CD14-positive monocyte (primary cell): ENCODE results near the gene KREMEN1. TPM values are rescaled to one million over a fixed set of nuclear protein-coding genes. Genes with fewer than 3 reads are reported as not detected.
A peak's percentile ranks its signal among the peaks of the same experiment; 100 is the strongest.

ENCODE experiments used
- DNase-seq, 3 donors: peaks; one replicate each; pipeline ENCODE4 v3.0.0-alpha.2; 2011 to 2022
- H2AFZ ChIP-seq: 2 replicates; pipeline ENCODE4 v1.6.0; 2012; ENCODE audit warnings: mild to moderate bottlenecking, low read depth, low read length, inconsistent platforms; ENCODE audit not compliant: insufficient read depth, poor library complexity, severe bottlenecking
- H3K27ac ChIP-seq, 2 donors: 1 replicate in 1 of 2; 2 replicates in 1 of 2; pipeline ENCODE4 v1.5.1; 2012 to 2013; ENCODE audit warnings: low read length in 2 of 2, control low read depth in 1 of 2, inconsistent platforms in 1 of 2, low read depth in 1 of 2, mild to moderate bottlenecking in 1 of 2
- H3K27me3 ChIP-seq, 2 donors: one replicate each; pipeline versions ENCODE4 v1.6.0 to v1.6.1; 2011 to 2013; ENCODE audit warnings: low read length in 2 of 2; ENCODE audit not compliant: control insufficient read depth in 2 of 2, insufficient read depth in 2 of 2
- H3K36me3 ChIP-seq, 2 donors: replicated peaks in 1 of 2; 1 replicate in 1 of 2; 2 replicates in 1 of 2; pipeline versions ENCODE4 v1.5.1 to v1.6.1; 2012 to 2013; ENCODE audit warnings: low read length in 2 of 2, control low read depth in 1 of 2, inconsistent platforms in 1 of 2, mild to moderate bottlenecking in 1 of 2; ENCODE audit not compliant: insufficient read depth in 2 of 2, control insufficient read depth in 1 of 2
- H3K4me1 ChIP-seq, 2 donors: 1 replicate in 1 of 2; 2 replicates in 1 of 2; pipeline versions ENCODE4 v1.5.1 to v1.6.1; 2012 to 2013; ENCODE audit warnings: low read length in 2 of 2, control low read depth in 1 of 2, inconsistent platforms in 1 of 2, mild to moderate bottlenecking in 1 of 2, moderate library complexity in 1 of 2; ENCODE audit not compliant: insufficient read depth in 2 of 2, control insufficient read depth in 1 of 2
- H3K4me2 ChIP-seq: replicated peaks from 2 replicates; pipeline ENCODE3; 2012; ENCODE audit warnings: low read length, moderate library complexity, mild to moderate bottlenecking; ENCODE audit not compliant: poor library complexity, severe bottlenecking; ENCODE audit errors: extremely low read depth
- H3K4me3 ChIP-seq, 3 experiments: fragments of 200-600 bp in 1 of 3; sonication (generic) in 1 of 3; replicated peaks in 1 of 3; 1 replicate in 2 of 3; 2 replicates in 1 of 3; pipeline ENCODE4 v1.5.1; 2011 to 2013; ENCODE audit warnings: low read length in 3 of 3, mild to moderate bottlenecking in 3 of 3, control low read depth in 2 of 3, low read depth in 2 of 3, inconsistent platforms in 1 of 3, moderate library complexity in 1 of 3
- H3K79me2 ChIP-seq: 2 replicates; pipeline ENCODE4 v1.6.0; 2012; ENCODE audit warnings: mild to moderate bottlenecking, control low read depth, inconsistent platforms, low read length, moderate library complexity; ENCODE audit not compliant: insufficient read depth
- H3K9ac ChIP-seq: 2 replicates; pipeline ENCODE4 v1.6.0; 2017; ENCODE audit warnings: low read length, mild to moderate bottlenecking; ENCODE audit not compliant: insufficient read depth, poor library complexity, severe bottlenecking
- H3K9me3 ChIP-seq, 2 donors: replicated peaks in 1 of 2; 1 replicate in 1 of 2; 2 replicates in 1 of 2; pipeline versions ENCODE4 v1.5.1 to v1.6.1; 2012 to 2013; ENCODE audit warnings: low read length in 2 of 2, control low read depth in 1 of 2; ENCODE audit not compliant: control insufficient read depth in 1 of 2, insufficient read depth in 1 of 2
- H4K20me1 ChIP-seq: 2 replicates; pipeline ENCODE4 v1.6.0; 2012; ENCODE audit warnings: mild to moderate bottlenecking, low read length, control low read depth, moderate library complexity; ENCODE audit not compliant: insufficient read depth
- H3K27ac Mint-ChIP-seq, 7 donors: one replicate each; pipeline ENCODE4 v1.8.0; 2020; ENCODE audit warnings: mild to moderate bottlenecking in 7 of 7, mixed read lengths in 7 of 7, moderate library complexity in 6 of 7, inconsistent platforms in 2 of 7
- H3K27me3 Mint-ChIP-seq, 3 donors: one replicate each; pipeline ENCODE4 v1.8.0; 2021 to 2022; ENCODE audit warnings: low read depth in 3 of 3, mild to moderate bottlenecking in 3 of 3, mixed read lengths in 3 of 3, moderate library complexity in 3 of 3, inconsistent platforms in 1 of 3
- H3K36me3 Mint-ChIP-seq, 2 donors: one replicate each; pipeline ENCODE4 v1.8.0; 2020; ENCODE audit warnings: mixed read lengths in 2 of 2, inconsistent platforms in 1 of 2, mild to moderate bottlenecking in 1 of 2
- H3K4me1 Mint-ChIP-seq: one replicate; pipeline ENCODE4 v1.8.0; 2020; ENCODE audit warnings: mild to moderate bottlenecking, mixed read lengths
- H3K4me3 Mint-ChIP-seq, 2 donors: one replicate each; pipeline ENCODE4 v1.8.0; 2020; ENCODE audit warnings: mild to moderate bottlenecking in 2 of 2, mixed read lengths in 2 of 2, moderate library complexity in 1 of 2
- H3K9me3 Mint-ChIP-seq, 7 donors: one replicate each; pipeline ENCODE4 v1.8.0; 2020 to 2022; ENCODE audit warnings: mixed read lengths in 7 of 7, mild to moderate bottlenecking in 6 of 7, moderate library complexity in 6 of 7, inconsistent platforms in 2 of 7
- CTCF ChIP-seq: fragments of 200-600 bp; IDR thresholded peaks from one replicate; pipeline ENCODE4 v1.8.0; 2022; ENCODE audit warnings: antibody characterized with exemption, mild to moderate bottlenecking
- WGBS: methylation state at CpG from one replicate; pipeline ENCODE4 v1.1.5; 2013; ENCODE audit warnings: missing lambda C conversion rate; ENCODE audit not compliant: insufficient coverage; 5-methylcytosine and 5-hydroxymethylcytosine counted together
- intact Hi-C, 2 donors: fragments of 100-400 bp; cut with micrococcal nuclease; formaldehyde crosslinking; loops; one replicate each; pipeline versions ENCODE4 v1.15.0 to v1.15.1; 2023
- polyA plus RNA-seq, 3 donors: library from polyadenylated mRNA; depleted of rRNA in 1 of 3; unstranded in 2 of 3; stranded (reverse) in 1 of 3; fragments of 300-500 nt in 2 of 3; fragments of >200 nt in 1 of 3; fragmentation: Illumina TruSeq in 2 of 3; gene quantifications; 1 replicate in 2 of 3; 2 replicates in 1 of 3; pipeline ENCODE4 v1.2.3, GENCODE V29; 2012 to 2021

The KREMEN1 gene
- polyA plus RNA-seq, 3 donors: 0.47 to 1.6 (median 0.69) TPM

GRCh38 chr22:29088809-29089208 lies 16.0 kb downstream of the KREMEN1 start:
- intact Hi-C loops: loop anchor here in 1 of 2 donors (10.0 kb wide), 1 partner anchor 66 kb away; no protein-coding TSS in a partner anchor
- 81% methylated on average over 2 of the region's 3 CpGs for WGBS
- no peak overlapping the region for H3K27ac ChIP-seq

GRCh38 chr22:29089507-29089906 lies 16.7 kb downstream of the KREMEN1 start:
- H3K36me3 ChIP-seq: no peaks in the 10 kb centered on the region
- Mint-ChIP-seq H3K9me3 (no peaks in the 10 kb centered on the region), H3K27me3 (peaks cover 5 to 10% (median 5%) of the 10 kb centered on the region in 3 donors), H3K4me3 (peak overlapping the region in 1 of 2 donors; percentile 43), H3K4me1 (peaks cover 4% of the 10 kb centered on the region), H3K27ac (peak overlapping the region in 1 of 7 donors; percentile 33), H3K36me3 (no peaks in the 10 kb centered on the region)
- H4K20me1 ChIP-seq: no peaks in the 10 kb centered on the region
- H3K4me3 ChIP-seq: no peak overlapping the region
- H3K4me1 ChIP-seq: peaks cover 0 to 1% of the 10 kb centered on the region in 2 donors
- H3K9ac ChIP-seq: no peak overlapping the region
- peaks cover 2% of the 10 kb centered on the region in 2 donors for H3K27me3 ChIP-seq
- no peak overlapping the region for H3K4me2 ChIP-seq
- 67% methylated on average over 3 of the region's 3 CpGs for WGBS
- intact Hi-C loops: loop anchor here in 1 of 2 donors (10.0 kb wide), 1 partner anchor 65 kb away; no protein-coding TSS in a partner anchor
- H2AFZ ChIP-seq: no peak overlapping the region
- no peak overlapping the region for H3K27ac ChIP-seq
- no peak for TF ChIP-seq CTCF
- no peaks in the 10 kb centered on the region for H3K79me2 ChIP-seq
- no peaks in the 10 kb centered on the region for H3K9me3 ChIP-seq
- DNase-seq: no peak

More at GRCh38 chr22:29088809-29089208, 16.0 kb downstream of the KREMEN1 start:
- no peak overlapping the region for H3K4me3 ChIP-seq
- H3K4me1 ChIP-seq: peaks cover 6 to 8% of the 10 kb centered on the region in 2 donors
- peak overlapping the region in 1 of 7 donors; percentile 11 for H3K27ac Mint-ChIP-seq
- no peaks in the 10 kb centered on the region for H4K20me1 ChIP-seq
- H3K36me3 ChIP-seq: no peaks in the 10 kb centered on the region
- H3K79me2 ChIP-seq: no peaks in the 10 kb centered on the region
- no peak overlapping the region for H3K9ac ChIP-seq
- H3K27me3 ChIP-seq: peaks cover 2% of the 10 kb centered on the region in 2 donors
- peaks cover 5 to 10% (median 7%) of the 10 kb centered on the region in 3 donors for H3K27me3 Mint-ChIP-seq
- no peak for TF ChIP-seq CTCF
- no peak overlapping the region for H3K4me2 ChIP-seq
- peaks cover 10% of the 10 kb centered on the region for H3K4me1 Mint-ChIP-seq
- no peak for DNase-seq
- H3K36me3 Mint-ChIP-seq: no peaks in the 10 kb centered on the region
- no peak overlapping the region for H2AFZ ChIP-seq
- peaks cover 0 to 3% (median 0%) of the 10 kb centered on the region in 7 donors for H3K9me3 Mint-ChIP-seq
- no peaks in the 10 kb centered on the region for H3K9me3 ChIP-seq
- H3K4me3 Mint-ChIP-seq: no peak overlapping the region
